Neural crest cell (in vitro differentiated cells): ENCODE results near the gene MTCL1. TPM values are rescaled to one million over a fixed set of nuclear protein-coding genes. Genes with fewer than 3 reads are reported as not detected.

Source experiments
- DNase-seq: peaks from one replicate; pipeline ENCODE4 v3.0.0; 2021; ENCODE audit warnings: low read depth, mixed read lengths, low spot score
- H3K27ac Mint-ChIP-seq: one replicate; pipeline ENCODE4 v1.8.0; 2021; ENCODE audit warnings: mild to moderate bottlenecking, mixed read lengths; ENCODE audit not compliant: unreplicated experiment
- H3K27me3 Mint-ChIP-seq: 2 replicates; pipeline ENCODE4 v1.8.0; 2021; ENCODE audit warnings: low read depth, mild to moderate bottlenecking, mixed read lengths
- H3K36me3 Mint-ChIP-seq: 2 replicates; pipeline ENCODE4 v1.8.0; 2021; ENCODE audit warnings: low read depth, mild to moderate bottlenecking, mixed read lengths
- H3K4me1 Mint-ChIP-seq: 2 replicates; pipeline ENCODE4 v1.8.0; 2021; ENCODE audit warnings: mixed read lengths
- H3K4me3 Mint-ChIP-seq: one replicate; pipeline ENCODE4 v1.8.0; 2021; ENCODE audit warnings: mild to moderate bottlenecking, mixed read lengths
- H3K9me3 Mint-ChIP-seq: 2 replicates; pipeline ENCODE4 v1.8.0; 2021; ENCODE audit warnings: mixed read lengths
- CTCF ChIP-seq: fragments of 200-600 bp; sonication (generic); conservative IDR thresholded peaks from 2 replicates; pipeline ENCODE4 v1.5.0; 2021; ENCODE audit warnings: antibody characterized with exemption, mild to moderate bottlenecking
- total RNA-seq: library from RNA; stranded (reverse); gene quantifications from 2 replicates; pipeline ENCODE4 v1.2.1, GENCODE V29; 2021

Gene MTCL1
- total RNA-seq, 1 donor from 2014 or later, result 17.8 TPM

- Mint-ChIP-seq H3K4me3 (no peak overlapping the region), H3K27me3 (no peaks in the 10 kb centered on the region), H3K9me3 (no peaks in the 10 kb centered on the region), H3K36me3 (peaks cover 7% of the 10 kb centered on the region), H3K4me1 (peaks cover 16% of the 10 kb centered on the region), H3K27ac (no peak overlapping the region)
- no peak for DNase-seq
- no peak for TF ChIP-seq CTCF
These were observed 104.2 kb downstream of the MTCL1 start for GRCh38 chr18:8809514-8809913.

- no peaks in the 10 kb centered on the region for H3K9me3 Mint-ChIP-seq
- H3K27ac Mint-ChIP-seq, result peak overlapping the region; percentile 87
- no peaks in the 10 kb centered on the region for H3K27me3 Mint-ChIP-seq
- no peak overlapping the region for H3K4me3 Mint-ChIP-seq
- no peak for TF ChIP-seq CTCF
- H3K4me1 Mint-ChIP-seq, result peaks cover 16% of the 10 kb centered on the region
- no peak for DNase-seq
- H3K36me3 Mint-ChIP-seq, result peaks cover 7% of the 10 kb centered on the region
These were observed 104.8 kb downstream of the MTCL1 start for GRCh38 chr18:8810157-8810556.

- peaks cover 7% of the 10 kb centered on the region for H3K36me3 Mint-ChIP-seq
- H3K9me3 Mint-ChIP-seq, result no peaks in the 10 kb centered on the region
- H3K27ac Mint-ChIP-seq, result no peak overlapping the region
- TF ChIP-seq CTCF, result no peak
- H3K27me3 Mint-ChIP-seq, result no peaks in the 10 kb centered on the region
- peaks cover 16% of the 10 kb centered on the region for H3K4me1 Mint-ChIP-seq
- DNase-seq, result no peak
- no peak overlapping the region for H3K4me3 Mint-ChIP-seq
These were observed 105.8 kb downstream of the MTCL1 start for GRCh38 chr18:8811115-8811514.

- no peak for TF ChIP-seq CTCF
- no peaks in the 10 kb centered on the region for H3K9me3 Mint-ChIP-seq
- H3K4me3 Mint-ChIP-seq, result no peak overlapping the region
- DNase-seq, result no peak
- peaks cover 7% of the 10 kb centered on the region for H3K36me3 Mint-ChIP-seq
- no peak overlapping the region for H3K27ac Mint-ChIP-seq
- peaks cover 19% of the 10 kb centered on the region for H3K4me1 Mint-ChIP-seq
- no peaks in the 10 kb centered on the region for H3K27me3 Mint-ChIP-seq
These were observed 107.3 kb downstream of the MTCL1 start for GRCh38 chr18:8812631-8813030.

GRCh38 chr18:8813611-8814010, 108.3 kb downstream of the MTCL1 start:
- no peak overlapping the region for H3K27ac Mint-ChIP-seq
- H3K27me3 Mint-ChIP-seq, result no peaks in the 10 kb centered on the region
- no peaks in the 10 kb centered on the region for H3K9me3 Mint-ChIP-seq
- no peak overlapping the region for H3K4me3 Mint-ChIP-seq
- peaks cover 18% of the 10 kb centered on the region for H3K4me1 Mint-ChIP-seq
- TF ChIP-seq CTCF, result no peak
- peaks cover 7% of the 10 kb centered on the region for H3K36me3 Mint-ChIP-seq
- no peak for DNase-seq

- DNase-seq, result no peak
- Mint-ChIP-seq H3K36me3 (peaks cover 5% of the 10 kb centered on the region), H3K9me3 (no peaks in the 10 kb centered on the region), H3K27me3 (no peaks in the 10 kb centered on the region), H3K4me1 (peaks cover 18% of the 10 kb centered on the region), H3K27ac (no peak overlapping the region), H3K4me3 (no peak overlapping the region)
- no peak for TF ChIP-seq CTCF
These were observed 108.8 kb downstream of the MTCL1 start for GRCh38 chr18:8814206-8814605.
